ENCODE measurements around the gene ZDHHC11B. TPM values are rescaled to one million over a fixed set of nuclear protein-coding genes. Genes with fewer than 3 reads are reported as not detected.
"Not testable (repeated sequence)": the region's sequence is repeated elsewhere in the genome, so short reads cannot be mapped to it uniquely, and the experiment has no call there.

The ZDHHC11B gene
- total RNA-seq, 1 experiment from 2014 or later, result 0.40 TPM

DNA sequence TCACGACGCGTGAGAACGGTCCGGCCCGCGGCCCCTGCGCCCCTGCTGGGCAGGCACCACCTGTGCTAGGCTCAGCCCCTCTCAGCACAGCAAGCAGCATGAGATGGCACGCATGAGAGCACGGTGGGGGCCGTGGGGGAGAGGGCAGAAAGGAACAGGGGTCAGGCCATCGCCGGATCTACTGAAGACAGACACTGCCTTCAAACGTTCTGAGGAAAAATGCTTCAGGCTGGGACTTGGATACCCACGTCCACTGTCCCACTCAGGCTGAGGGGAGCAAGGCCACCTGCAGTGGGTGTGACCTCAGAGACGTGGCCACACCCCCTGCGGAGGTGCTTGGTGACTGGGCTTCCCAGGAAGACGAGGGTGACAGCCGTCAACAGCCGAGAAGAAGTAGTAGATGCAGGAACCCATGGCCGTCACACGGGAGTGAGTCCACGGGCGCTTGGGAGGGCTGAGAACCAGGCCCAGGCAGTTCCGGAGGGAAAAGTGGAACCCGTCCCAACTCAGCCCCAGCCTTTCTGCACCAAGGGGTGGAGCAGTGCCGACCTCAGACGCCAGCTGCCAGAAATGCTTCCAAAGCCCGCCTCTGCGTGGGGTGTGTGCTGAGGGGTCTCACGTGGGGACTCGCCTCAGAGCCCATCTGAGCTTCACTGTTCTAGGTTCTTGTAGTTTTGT, 104.3 kb downstream of the ZDHHC11B start:
- H4K20me1 ChIP-seq (ENCODE audit: low read length); H3K4me1 ChIP-seq (ENCODE audit: insufficient read depth, low read length); H3K9me3 ChIP-seq (ENCODE audit: low read length); H3K27ac ChIP-seq (ENCODE audit: low read length); POLR2A ChIA-PET (ENCODE audit: unreplicated experiment); H2AFZ ChIP-seq (ENCODE audit: low read length); H3K79me2 ChIP-seq (ENCODE audit: low read length); H3K36me3 ChIP-seq (ENCODE audit: low read depth, low read length); H3F3A ChIP-seq (ENCODE audit: low read length, unreplicated experiment); ATAC-seq; H3K9ac ChIP-seq (ENCODE audit: low read length); BruUV-seq (replicated peaks); H3K9me2 ChIP-seq (replicated peaks; ENCODE audit: low read length); H3K4me3 ChIP-seq (ENCODE audit: low read length); H3K27me3 ChIP-seq (ENCODE audit: low read length); DNase-seq; intact Hi-C loops (cut with micrococcal nuclease); CTCF ChIA-PET; H3K4me2 ChIP-seq (ENCODE audit: low read length): not testable (repeated sequence)

DNA sequence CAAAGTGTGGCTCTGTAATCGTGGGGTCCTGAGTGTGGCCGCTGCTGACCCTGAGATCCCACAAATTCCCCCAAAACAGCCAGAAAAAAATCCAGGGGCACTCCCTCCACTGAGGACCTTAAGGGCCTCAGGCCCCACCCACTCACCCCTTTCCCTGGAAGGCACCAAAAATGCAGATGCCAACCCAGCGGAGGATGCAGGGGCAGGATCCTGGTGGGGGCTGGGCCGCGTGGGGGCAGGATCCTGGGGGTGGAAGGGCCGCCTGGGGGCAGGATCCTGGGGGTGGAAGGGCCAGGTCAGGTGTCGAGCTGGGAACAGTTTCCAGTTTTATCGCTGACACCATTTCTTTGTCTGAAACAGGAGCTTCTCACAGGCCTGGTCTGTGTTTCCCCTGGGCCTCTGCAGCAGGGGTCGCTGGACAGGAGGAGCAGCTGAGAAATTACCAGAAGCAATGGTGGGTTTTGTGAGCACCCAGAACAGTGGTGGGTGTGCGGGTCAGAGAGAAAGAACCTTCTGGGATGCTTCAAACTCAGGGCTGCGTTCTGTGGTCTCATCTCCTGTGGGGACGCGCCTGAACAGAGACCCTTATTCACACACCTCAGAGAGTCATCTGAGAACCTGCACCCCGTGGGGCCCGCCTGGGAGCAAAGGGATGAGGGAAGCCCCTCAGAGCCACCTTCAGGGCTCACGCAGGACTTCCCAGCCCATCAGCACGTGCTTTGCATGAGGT, 105.2 kb downstream of the ZDHHC11B start:
- POLR2A ChIA-PET (ENCODE audit: unreplicated experiment); H3K36me3 ChIP-seq (ENCODE audit: low read depth, low read length); H3K27me3 ChIP-seq (ENCODE audit: low read length); H3K4me3 ChIP-seq (ENCODE audit: low read length); H3F3A ChIP-seq (ENCODE audit: low read length, unreplicated experiment); ATAC-seq; H3K9me2 ChIP-seq (replicated peaks; ENCODE audit: low read length); DNase-seq; H4K20me1 ChIP-seq (ENCODE audit: low read length); H3K9ac ChIP-seq (ENCODE audit: low read length); H2AFZ ChIP-seq (ENCODE audit: low read length); H3K4me1 ChIP-seq (ENCODE audit: insufficient read depth, low read length); CTCF ChIA-PET; H3K4me2 ChIP-seq (ENCODE audit: low read length); intact Hi-C loops (cut with micrococcal nuclease); H3K27ac ChIP-seq (ENCODE audit: low read length); BruUV-seq (replicated peaks); H3K79me2 ChIP-seq (ENCODE audit: low read length); H3K9me3 ChIP-seq (ENCODE audit: low read length): not testable (repeated sequence)

- H3K4me2 ChIP-seq (ENCODE audit: low read length); H4K20me1 ChIP-seq (ENCODE audit: low read length); BruUV-seq (replicated peaks); ATAC-seq; H3K27me3 ChIP-seq (ENCODE audit: low read length); H2AFZ ChIP-seq (ENCODE audit: low read length); H3K27ac ChIP-seq (ENCODE audit: low read length); POLR2A ChIA-PET (ENCODE audit: unreplicated experiment); H3F3A ChIP-seq (ENCODE audit: low read length, unreplicated experiment); DNase-seq; H3K9me3 ChIP-seq (ENCODE audit: low read length); intact Hi-C loops (cut with micrococcal nuclease); CTCF ChIA-PET; H3K36me3 ChIP-seq (ENCODE audit: low read depth, low read length); H3K9me2 ChIP-seq (replicated peaks; ENCODE audit: low read length); H3K4me1 ChIP-seq (ENCODE audit: insufficient read depth, low read length); H3K9ac ChIP-seq (ENCODE audit: low read length); H3K4me3 ChIP-seq (ENCODE audit: low read length); H3K79me2 ChIP-seq (ENCODE audit: low read length): not testable (repeated sequence)
These were observed 106.0 kb downstream of the ZDHHC11B start for GRCh38 chr5:678521-678920.

DNA sequence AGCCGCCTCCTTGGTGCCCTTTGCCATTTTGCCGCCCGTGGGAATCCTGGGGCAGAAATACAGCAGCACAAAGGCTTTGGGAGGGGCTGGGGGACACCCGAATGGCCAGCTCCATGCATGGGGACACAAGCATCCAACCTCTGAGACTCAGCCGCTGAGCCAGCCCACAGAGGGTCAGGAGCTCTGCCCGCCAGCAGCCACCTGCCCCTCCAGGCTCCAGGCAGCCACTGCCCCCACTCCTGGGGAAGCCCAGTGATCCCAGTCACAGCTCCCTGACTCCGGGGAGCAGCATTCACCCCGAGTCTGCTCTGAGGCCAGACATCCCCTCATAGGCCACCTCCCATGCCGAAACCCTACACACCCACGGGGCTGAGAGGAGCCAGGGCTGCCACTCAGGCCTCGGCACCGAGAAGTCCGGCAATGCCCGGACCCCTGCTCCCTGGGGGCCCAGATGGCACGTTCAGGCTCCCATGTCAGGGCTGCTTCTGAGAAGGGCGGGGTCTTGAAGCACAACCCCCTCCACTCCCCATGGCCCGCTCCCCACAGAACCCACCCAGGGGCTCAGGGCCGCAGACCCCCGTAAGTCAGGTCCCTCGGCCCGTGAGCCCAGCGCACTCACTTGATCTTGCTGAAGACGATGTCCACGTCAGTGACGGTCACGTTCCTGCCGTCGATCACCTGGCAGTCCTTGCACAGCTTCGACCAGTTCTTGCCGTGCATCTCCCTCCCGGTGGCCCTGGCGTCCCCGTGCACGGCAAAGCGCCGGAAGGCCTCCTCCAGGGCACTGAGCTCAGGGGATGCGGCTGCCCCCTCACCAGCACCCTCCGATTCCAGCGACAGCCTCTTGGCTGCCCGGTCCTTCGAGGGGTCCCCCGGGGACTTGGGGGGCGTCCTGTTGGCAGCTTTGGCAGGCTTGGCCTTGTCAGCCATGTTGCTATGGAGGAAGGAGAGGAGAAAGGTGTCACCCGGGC, 107.1 kb downstream of the ZDHHC11B start:
- no peaks in the 10 kb centered on the region for H3F3A ChIP-seq (ENCODE audit: low read length, unreplicated experiment)
- no peak overlapping the region for H3K4me3 ChIP-seq (ENCODE audit: low read length)
- ATAC-seq, result no peak
- H4K20me1 ChIP-seq (ENCODE audit: low read length), result no peaks in the 10 kb centered on the region
- intact Hi-C loops (cut with micrococcal nuclease), result no loop called here
- BruUV-seq (replicated peaks), result no TSS peak
- no peak for DNase-seq
- POLR2A ChIA-PET (ENCODE audit: unreplicated experiment), result no interaction called here
- H3K27me3 ChIP-seq (ENCODE audit: low read length), result no peaks in the 10 kb centered on the region
- H2AFZ ChIP-seq (ENCODE audit: low read length), result no peak overlapping the region
- CTCF ChIA-PET, result no interaction called here
- H3K9me2 ChIP-seq (replicated peaks; ENCODE audit: low read length), result no peaks in the 10 kb centered on the region
- no peak for TF ChIP-seq EZH2 (IDR thresholded peaks at IDR 0.05; ENCODE audit: low read length, unreplicated experiment)
- TF ChIP-seq, protein P1, sequence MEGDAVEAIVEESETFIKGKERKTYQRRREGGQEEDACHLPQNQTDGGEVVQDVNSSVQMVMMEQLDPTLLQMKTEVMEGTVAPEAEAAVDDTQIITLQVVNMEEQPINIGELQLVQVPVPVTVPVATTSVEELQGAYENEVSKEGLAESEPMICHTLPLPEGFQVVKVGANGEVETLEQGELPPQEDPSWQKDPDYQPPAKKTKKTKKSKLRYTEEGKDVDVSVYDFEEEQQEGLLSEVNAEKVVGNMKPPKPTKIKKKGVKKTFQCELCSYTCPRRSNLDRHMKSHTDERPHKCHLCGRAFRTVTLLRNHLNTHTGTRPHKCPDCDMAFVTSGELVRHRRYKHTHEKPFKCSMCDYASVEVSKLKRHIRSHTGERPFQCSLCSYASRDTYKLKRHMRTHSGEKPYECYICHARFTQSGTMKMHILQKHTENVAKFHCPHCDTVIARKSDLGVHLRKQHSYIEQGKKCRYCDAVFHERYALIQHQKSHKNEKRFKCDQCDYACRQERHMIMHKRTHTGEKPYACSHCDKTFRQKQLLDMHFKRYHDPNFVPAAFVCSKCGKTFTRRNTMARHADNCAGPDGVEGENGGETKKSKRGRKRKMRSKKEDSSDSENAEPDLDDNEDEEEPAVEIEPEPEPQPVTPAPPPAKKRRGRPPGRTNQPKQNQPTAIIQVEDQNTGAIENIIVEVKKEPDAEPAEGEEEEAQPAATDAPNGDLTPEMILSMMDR (conservative IDR thresholded peaks at IDR 0.05; ENCODE audit: low read depth, low read length), result no peak
- TF ChIP-seq EZH2phosphoT487 (IDR thresholded peaks at IDR 0.05; ENCODE audit: borderline replicate concordance, low read length), result no peak
- no peaks in the 10 kb centered on the region for H3K9me3 ChIP-seq (ENCODE audit: low read length)
- H3K79me2 ChIP-seq (ENCODE audit: low read length), result no peaks in the 10 kb centered on the region
- H3K9ac ChIP-seq (ENCODE audit: low read length), result no peak overlapping the region
- H3K4me1 ChIP-seq (ENCODE audit: insufficient read depth, low read length), result peaks cover 16% of the 10 kb centered on the region
- H3K4me2 ChIP-seq (ENCODE audit: low read length), result no peak overlapping the region
- H3K27ac ChIP-seq (ENCODE audit: low read length), result no peak overlapping the region
- H3K36me3 ChIP-seq (ENCODE audit: low read depth, low read length), result no peaks in the 10 kb centered on the region
